ENCODE data around the gene FXN. TPM values are rescaled to one million over a fixed set of nuclear protein-coding genes. Genes with fewer than 3 reads are reported as not detected.

FXN gene
- total RNA-seq, 1 experiment from 2014 or later = 17.8 TPM

GRCh38 chr9:69089491-69089890, 53.9 kb downstream of the FXN start:
- DNase-seq (ENCODE audit: low read depth, low spot score) = no peak
- ATAC-seq = no peak
- no peaks in the 10 kb centered on the region for H3K36me3 ChIP-seq (ENCODE audit: control insufficient read depth, insufficient read depth, low read length)
- ChIA-PET CTCF (no interaction called here), POLR2A (no interaction called here)
- TF ChIP-seq SIN3A (IDR thresholded peaks at IDR 0.05; ENCODE audit: borderline replicate concordance, insufficient read depth, low read depth, low read length) (no peak), TCF7L2 (IDR thresholded peaks at IDR 0.05; ENCODE audit: low read depth, low read length) (no peak), REST (IDR thresholded peaks at IDR 0.05; ENCODE audit: insufficient read depth in 1 of 2, low read depth in 2 of 2, low read length in 1 of 2) (no peak), CTCF (IDR thresholded peaks at IDR 0.05) (no peak), POLR2AphosphoS5 (IDR thresholded peaks at IDR 0.05; ENCODE audit: low read depth, low read length) (no peak)
- H3K4me3 ChIP-seq (ENCODE audit: low read depth in 2 of 2, low read length in 2 of 2) = no peak overlapping the region
- H3K27me3 ChIP-seq (ENCODE audit: control insufficient read depth, insufficient read depth, low read length) = no peaks in the 10 kb centered on the region
- BruUV-seq (replicated peaks) = no TSS peak
- H3K9me3 ChIP-seq (ENCODE audit: control insufficient read depth, insufficient read depth, low read depth, low read length) = no peaks in the 10 kb centered on the region
- H3K27ac ChIP-seq (ENCODE audit: low read length) = no peak overlapping the region
- H3K4me1 ChIP-seq (ENCODE audit: control insufficient read depth, insufficient read depth, low read length) = no peaks in the 10 kb centered on the region
- intact Hi-C loops (cut with micrococcal nuclease; ENCODE audit: unreplicated experiment) (loop anchor here (5.0 to 10.0 kb wide), 2 partner anchors 37 to 85 kb away; partner anchors contain the start of gene TJP2), in situ Hi-C loops (cut with HindIII; ENCODE audit: low pct_unique_long_range_greater_than_20kb, low sequenced_read_pairs) (no loop called here)

GRCh38 chr9:69090140-69090750, 54.7 kb downstream of the FXN start:
- no peak for TF ChIP-seq POLR2AphosphoS5 (IDR thresholded peaks at IDR 0.05; ENCODE audit: low read depth, low read length)
- TF ChIP-seq TCF7L2 (IDR thresholded peaks at IDR 0.05; ENCODE audit: low read depth, low read length) = no peak
- TF ChIP-seq REST (IDR thresholded peaks at IDR 0.05; ENCODE audit: insufficient read depth in 1 of 2, low read depth in 2 of 2, low read length in 1 of 2) = no peak
- TF ChIP-seq SIN3A (IDR thresholded peaks at IDR 0.05; ENCODE audit: borderline replicate concordance, insufficient read depth, low read depth, low read length) = no peak
- TF ChIP-seq CTCF (IDR thresholded peaks at IDR 0.05) = no peak
- Histone ChIP-seq H3K4me1 (ENCODE audit: control insufficient read depth, insufficient read depth, low read length) (no peaks in the 10 kb centered on the region), H3K4me3 (ENCODE audit: low read depth in 2 of 2, low read length in 2 of 2) (no peak overlapping the region), H3K9me3 (ENCODE audit: control insufficient read depth, insufficient read depth, low read depth, low read length) (no peaks in the 10 kb centered on the region), H3K27ac (ENCODE audit: low read length) (no peak overlapping the region), H3K27me3 (ENCODE audit: control insufficient read depth, insufficient read depth, low read length) (no peaks in the 10 kb centered on the region), H3K36me3 (ENCODE audit: control insufficient read depth, insufficient read depth, low read length) (no peaks in the 10 kb centered on the region)
- ChIA-PET CTCF (no interaction called here), POLR2A (no interaction called here)
- no TSS peak for BruUV-seq (replicated peaks)
- DNase-seq (ENCODE audit: low read depth, low spot score) (no peak), ATAC-seq (no peak)
- intact Hi-C loops (cut with micrococcal nuclease; ENCODE audit: unreplicated experiment) = no loop called here
- in situ Hi-C loops (cut with HindIII; ENCODE audit: low pct_unique_long_range_greater_than_20kb, low sequenced_read_pairs) = no loop called here

Measured in Panc1 (cell line).